ENCODE results near the gene IREB2.

- no peak for TF ChIP-seq POLR2A (IDR thresholded peaks at IDR 0.05; ENCODE audit: low read depth, low read length)
- TF ChIP-seq, protein P1, sequence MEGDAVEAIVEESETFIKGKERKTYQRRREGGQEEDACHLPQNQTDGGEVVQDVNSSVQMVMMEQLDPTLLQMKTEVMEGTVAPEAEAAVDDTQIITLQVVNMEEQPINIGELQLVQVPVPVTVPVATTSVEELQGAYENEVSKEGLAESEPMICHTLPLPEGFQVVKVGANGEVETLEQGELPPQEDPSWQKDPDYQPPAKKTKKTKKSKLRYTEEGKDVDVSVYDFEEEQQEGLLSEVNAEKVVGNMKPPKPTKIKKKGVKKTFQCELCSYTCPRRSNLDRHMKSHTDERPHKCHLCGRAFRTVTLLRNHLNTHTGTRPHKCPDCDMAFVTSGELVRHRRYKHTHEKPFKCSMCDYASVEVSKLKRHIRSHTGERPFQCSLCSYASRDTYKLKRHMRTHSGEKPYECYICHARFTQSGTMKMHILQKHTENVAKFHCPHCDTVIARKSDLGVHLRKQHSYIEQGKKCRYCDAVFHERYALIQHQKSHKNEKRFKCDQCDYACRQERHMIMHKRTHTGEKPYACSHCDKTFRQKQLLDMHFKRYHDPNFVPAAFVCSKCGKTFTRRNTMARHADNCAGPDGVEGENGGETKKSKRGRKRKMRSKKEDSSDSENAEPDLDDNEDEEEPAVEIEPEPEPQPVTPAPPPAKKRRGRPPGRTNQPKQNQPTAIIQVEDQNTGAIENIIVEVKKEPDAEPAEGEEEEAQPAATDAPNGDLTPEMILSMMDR (IDR thresholded peaks at IDR 0.05; ENCODE audit: extremely low read depth in 1 of 2, insufficient read depth in 1 of 2, low read depth in 1 of 2, low read length in 2 of 2): no peak
- no peak for TF ChIP-seq MYC (IDR thresholded peaks at IDR 0.05; ENCODE audit: low read depth, low read length)
- TF ChIP-seq MAX (IDR thresholded peaks at IDR 0.05; ENCODE audit: insufficient read depth, insufficient read length): no peak
- no peak for TF ChIP-seq POLR2AphosphoS5 (IDR thresholded peaks at IDR 0.05; ENCODE audit: insufficient read depth, low read depth, low read length)
- no peak for TF ChIP-seq EZH2 (IDR thresholded peaks at IDR 0.05; ENCODE audit: borderline replicate concordance, low read depth, low read length, severe bottlenecking)
- TF ChIP-seq JUN (IDR thresholded peaks at IDR 0.05; ENCODE audit: borderline replicate concordance, insufficient read depth, insufficient read length, low read depth): no peak
These were observed 41.7 kb upstream of the IREB2 start for GRCh38 chr15:78396186-78396814.

Data from endothelial cell of umbilical vein (primary cell).